GM08714 (cell line): ENCODE data around the gene HORMAD1.
"Not testable (repeated sequence)": the region's sequence is repeated elsewhere in the genome, so short reads cannot be mapped to it uniquely, and the experiment has no call there.

Experiments used
- H3K4me3 ChIP-seq: fragments of 200-500 bp; sonication (Bioruptor generic); 2 replicates; pipeline ENCODE4 v1.5.1; 2014; ENCODE audit warnings: mild to moderate bottlenecking, low read length, inconsistent platforms
- ZNF274 ChIP-seq: IDR thresholded peaks from 2 replicates; pipeline ENCODE4 v1.6.1; 2012; ENCODE audit warnings: mild to moderate bottlenecking, low read depth, low read length

HORMAD1 gene

DNA sequence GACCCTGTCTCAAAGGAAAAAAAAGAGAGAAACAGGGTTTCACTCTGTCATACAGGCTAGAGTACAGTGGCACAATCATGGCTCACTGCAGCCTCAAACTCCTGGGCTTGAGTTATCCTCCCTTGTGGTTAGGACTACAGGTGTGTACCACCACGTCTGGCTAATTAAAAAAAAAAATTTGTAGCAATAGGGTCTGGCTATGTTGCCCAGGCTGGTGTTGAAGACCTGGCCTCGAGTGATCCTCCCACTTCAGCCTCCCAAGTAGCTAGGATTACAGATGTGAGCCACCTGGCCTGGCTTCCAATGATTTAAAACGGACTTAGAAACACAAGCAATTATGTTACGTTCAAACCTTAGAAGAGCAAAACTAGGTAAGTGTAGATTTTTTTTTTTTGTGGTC lies 45.8 kb downstream of the HORMAD1 start:
- no peak for TF ChIP-seq ZNF274
- H3K4me3 ChIP-seq, result no peak overlapping the region

DNA sequence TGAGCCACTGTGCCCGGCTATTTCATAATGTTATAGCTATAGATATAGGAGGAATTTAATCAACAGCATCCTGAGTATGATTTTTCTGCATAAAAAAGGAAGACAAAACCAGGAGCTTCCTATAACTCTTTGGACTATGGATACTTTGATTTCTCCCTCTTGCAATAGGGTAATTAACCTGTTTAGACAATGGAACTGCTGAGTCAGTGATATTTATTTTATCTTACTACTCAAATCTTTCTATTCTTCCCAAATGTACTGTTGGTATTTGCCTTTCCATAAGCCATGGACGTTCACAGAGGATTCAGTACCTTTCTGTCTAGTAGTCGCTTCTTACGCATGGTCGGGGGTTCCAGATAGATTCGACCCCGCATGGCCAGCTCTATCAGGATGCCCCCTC lies 57.4 kb downstream of the HORMAD1 start:
- no peak overlapping the region for H3K4me3 ChIP-seq
- no peak for TF ChIP-seq ZNF274

DNA sequence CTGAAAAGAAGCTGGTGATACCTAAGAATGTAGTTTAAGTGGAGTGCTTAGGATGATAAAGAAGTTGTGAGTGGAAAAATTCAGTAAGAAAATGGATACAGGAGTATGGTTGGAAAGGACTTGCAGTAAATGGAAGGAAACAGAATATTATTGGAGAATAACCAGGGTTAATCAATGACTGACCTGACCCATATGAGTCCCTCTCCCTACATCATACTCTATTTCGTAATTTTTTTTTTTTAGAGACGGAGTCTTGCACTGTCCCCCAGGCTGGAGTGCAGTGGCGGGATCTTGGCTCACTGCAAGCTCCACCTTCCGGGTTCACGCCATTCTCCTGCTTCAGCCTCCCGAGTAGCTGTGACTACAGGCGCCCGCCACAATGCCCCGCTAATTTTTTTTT lies 57.9 kb downstream of the HORMAD1 start:
- TF ChIP-seq ZNF274, result no peak

DNA sequence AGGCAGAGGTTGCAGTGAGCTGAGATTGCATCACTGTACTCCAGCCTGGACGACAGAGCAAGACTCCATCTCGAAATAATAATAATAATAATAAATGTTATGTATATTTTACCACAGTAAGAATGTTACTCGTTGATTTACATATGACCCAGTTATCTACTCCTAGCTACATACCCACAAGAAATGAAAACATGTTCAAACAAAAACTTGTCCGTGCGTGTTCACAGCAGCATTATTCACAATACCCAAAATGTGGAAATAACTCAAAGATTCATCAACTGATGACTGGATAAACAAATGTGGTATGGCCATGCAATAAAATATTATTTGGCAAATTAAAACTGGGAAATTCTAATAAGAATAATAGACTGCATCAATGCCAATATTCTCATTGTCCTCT lies 59.5 kb downstream of the HORMAD1 start:
- no peak overlapping the region for H3K4me3 ChIP-seq
- no peak for TF ChIP-seq ZNF274

More for the DNA sequence above, 57.9 kb downstream of the HORMAD1 start:
- no peak overlapping the region for H3K4me3 ChIP-seq

DNA sequence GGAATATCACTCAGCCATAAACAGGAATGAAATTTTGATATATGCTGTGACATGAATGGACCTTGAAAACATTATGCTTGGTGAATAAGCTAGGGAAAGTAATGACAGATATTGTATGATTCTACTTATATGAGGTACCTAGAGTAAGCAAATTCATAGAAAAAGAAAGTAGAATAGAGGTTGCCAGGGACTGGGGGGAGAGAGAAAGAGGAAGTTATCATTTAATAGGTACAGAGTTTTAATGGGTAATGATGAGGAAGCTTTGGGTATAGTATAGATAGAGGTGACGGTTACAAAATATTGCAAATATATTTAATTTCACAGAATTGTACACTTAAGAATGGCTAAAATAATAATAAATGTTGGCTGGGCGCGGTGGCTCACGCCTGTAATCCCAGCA lies 60.1 kb downstream of the HORMAD1 start:
- no peak overlapping the region for H3K4me3 ChIP-seq
- no peak for TF ChIP-seq ZNF274

DNA sequence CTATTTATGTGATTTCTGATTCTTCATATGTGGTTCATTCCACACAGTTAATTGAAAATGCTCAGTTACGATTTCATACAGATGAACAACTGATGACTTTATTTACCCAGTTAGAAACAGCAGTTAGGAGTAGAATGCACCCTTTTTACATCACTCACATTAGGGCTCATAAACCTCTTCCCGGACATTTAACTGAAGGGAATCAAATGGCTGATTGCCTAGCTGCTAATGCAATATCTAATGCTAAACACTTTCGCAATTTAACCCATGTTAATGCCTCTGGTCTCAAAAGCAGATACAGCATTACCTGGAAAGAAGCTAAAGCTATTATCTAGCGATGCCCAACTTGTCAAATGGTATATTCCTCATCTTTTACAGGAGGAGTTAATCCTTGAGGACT lies 63.6 kb downstream of the HORMAD1 start:
- H3K4me3 ChIP-seq, result not testable (repeated sequence)

DNA sequence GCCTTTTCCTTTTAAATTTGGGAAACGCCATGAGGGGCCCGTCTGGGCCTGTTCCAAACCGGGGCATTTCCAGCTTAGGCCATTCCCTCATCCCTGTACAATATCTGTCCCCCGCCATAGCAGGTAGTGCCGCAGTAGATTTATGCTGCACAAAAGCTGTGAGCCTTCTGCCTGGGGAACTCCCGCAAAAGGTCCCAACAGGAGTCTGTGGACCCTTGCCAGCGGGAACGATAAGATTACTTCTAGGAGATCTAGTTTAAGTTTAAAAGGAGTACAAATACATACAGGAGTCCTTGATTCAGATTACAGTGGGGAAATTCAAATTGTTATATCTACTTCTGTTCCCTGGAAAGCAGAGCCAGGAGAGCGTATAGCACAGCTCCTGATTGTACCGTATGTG lies 66.1 kb downstream of the HORMAD1 start:
- H3K4me3 ChIP-seq, result not testable (repeated sequence)

DNA sequence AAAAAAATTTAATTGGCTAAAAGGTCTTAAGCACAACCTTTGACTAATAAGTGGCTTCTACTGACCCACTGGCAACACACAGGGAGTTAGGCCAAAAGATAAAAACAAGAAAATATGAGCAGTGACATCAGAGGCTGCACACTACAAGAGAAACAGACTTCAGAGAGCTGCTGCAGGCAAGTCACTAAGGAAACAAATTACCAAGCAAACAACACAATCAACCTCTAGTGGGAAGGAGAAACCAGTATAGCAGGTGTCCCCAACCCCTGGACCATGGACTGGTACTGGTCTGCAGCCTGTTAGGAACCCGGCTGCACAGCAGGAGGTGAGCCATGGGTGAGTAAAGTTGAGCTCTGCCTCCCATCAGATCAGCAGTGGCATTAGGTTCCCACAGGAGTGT lies 70.5 kb downstream of the HORMAD1 start:
- no peak for TF ChIP-seq ZNF274
- no peak overlapping the region for H3K4me3 ChIP-seq

DNA sequence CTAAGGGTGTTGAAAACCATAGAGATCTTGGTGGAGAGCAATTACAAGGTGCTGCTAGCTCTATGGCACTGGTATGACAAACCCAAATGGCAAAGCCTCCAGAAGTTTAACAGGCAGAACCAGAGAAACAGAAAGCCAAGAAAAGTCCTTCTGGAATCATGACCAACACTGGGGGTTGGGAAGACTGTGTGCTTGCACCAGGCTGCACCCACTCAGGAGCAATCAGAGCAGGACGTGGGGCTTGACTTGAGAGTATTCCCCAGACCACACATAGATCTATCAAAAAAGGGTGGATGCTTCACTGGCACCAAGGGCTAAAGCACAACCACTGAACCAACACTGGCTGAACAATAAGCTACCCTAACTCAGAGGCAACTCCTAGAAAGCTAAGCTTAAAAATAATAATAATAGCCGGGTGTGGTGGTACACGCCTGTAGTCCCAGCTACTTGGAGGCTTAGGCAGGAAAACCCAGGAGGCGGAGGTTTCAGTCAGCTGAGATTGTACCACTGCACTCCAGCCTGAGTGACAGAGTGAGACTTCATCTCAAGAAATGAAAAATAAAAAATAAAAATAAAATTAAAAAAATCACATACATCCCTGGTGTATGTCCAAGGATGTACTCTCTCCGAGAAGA lies 71.1 kb downstream of the HORMAD1 start:
- no peak for TF ChIP-seq ZNF274
- no peak overlapping the region for H3K4me3 ChIP-seq
